Esophagus muscularis mucosa (tissue), 4 donors: ENCODE results near the gene CC2D1A. TPM values are rescaled to one million over a fixed set of nuclear protein-coding genes. Genes with fewer than 3 reads are reported as not detected.

ENCODE experiments used
- DNase-seq: peaks from one replicate; pipeline ENCODE4 v3.0.0-alpha.2; 2017; ENCODE audit errors: extremely low spot score
- H3K27ac ChIP-seq, 4 donors: fragments of 200-600 bp; sonication (generic); replicated peaks in 1 of 4; 1 replicate in 3 of 4; 2 replicates in 1 of 4; pipeline ENCODE4 v1.5.1; 2016 to 2019; ENCODE audit warnings: mild to moderate bottlenecking in 1 of 4
- H3K27me3 ChIP-seq, 4 donors: fragments of 200-600 bp; sonication (generic); one replicate each; pipeline versions ENCODE4 v1.5.1 to v1.6.0; 2016 to 2019
- H3K36me3 ChIP-seq, 4 donors: fragments of 200-600 bp; sonication (generic); one replicate each; pipeline ENCODE4 v1.5.1; 2016 to 2019
- H3K4me1 ChIP-seq, 4 donors: fragments of 200-600 bp; sonication (generic); one replicate each; pipeline ENCODE4 v1.5.1; 2016 to 2019
- H3K4me3 ChIP-seq, 4 donors: fragments of 200-600 bp; sonication (generic); 1 replicate in 2 of 4; 2 replicates in 2 of 4; pipeline ENCODE4 v1.5.1; 2016 to 2019; ENCODE audit warnings: mild to moderate bottlenecking in 4 of 4, moderate library complexity in 1 of 4
- H3K9me3 ChIP-seq, 4 donors: fragments of 200-600 bp; sonication (generic); 1 replicate in 3 of 4; 2 replicates in 1 of 4; pipeline ENCODE4 v1.5.1; 2016 to 2019
- CTCF ChIP-seq, 3 experiments: fragments of 200-600 bp in 2 of 3; fragments of 450-650 bp in 1 of 3; sonication (generic) in 2 of 3; IDR thresholded peaks; one replicate each; pipeline ENCODE4 v1.5.1; 2017 to 2019; ENCODE audit warnings: antibody characterized with exemption in 3 of 3, mild to moderate bottlenecking in 2 of 3, moderate library complexity in 1 of 3
- EP300 ChIP-seq: sonication (generic); formaldehyde crosslinking; IDR thresholded peaks from one replicate; pipeline ENCODE4 v1.6.1; 2017; ENCODE audit warnings: antibody characterized with exemption
- POLR2A ChIP-seq: fragments of 450-650 bp; IDR thresholded peaks from one replicate; pipeline ENCODE4 v1.6.1; 2017; ENCODE audit warnings: antibody characterized with exemption, moderate library complexity, mild to moderate bottlenecking, low read depth
- POLR2AphosphoS5 ChIP-seq, 2 donors: sonication (generic); formaldehyde crosslinking; IDR thresholded peaks; one replicate each; pipeline ENCODE4 v1.6.1; 2017; ENCODE audit warnings: antibody characterized with exemption in 2 of 2
- WGBS: methylation state at CpG from one replicate; pipeline ENCODE4 v1.1.5; 2018; 5-methylcytosine and 5-hydroxymethylcytosine counted together
- intact Hi-C: fragments of 100-400 bp; cut with DNase I; formaldehyde crosslinking; loops from one replicate; pipeline ENCODE4 v1.15.1; 2023
- total RNA-seq, 4 donors: library from RNA; depleted of rRNA; stranded (reverse); fragments of >200 nt; gene quantifications; one replicate each; pipeline versions ENCODE4 v1.1.0 to v1.2.1, GENCODE V29; 2016

CC2D1A gene
- total RNA-seq: 10 to 100 TPM; 22.9 to 42.8 (median 33.6) TPM

GRCh38 chr19:13905634-13906520 lies at the start of gene CC2D1A, which contains the start of gene BRME1:
CC2D1A (plus strand) TSS chr19:13906201; CDS start chr19:13906442, 241 bp downstream.
BRME1 (minus strand) TSS chr19:13906117; CDS start chr19:13904892, 1,225 bp downstream.
- intact Hi-C loops: no loop called here
- WGBS: 33% methylated on average over 22 of the region's 86 CpGs

GRCh38 chr19:13856497-13856896 lies 49.5 kb upstream of the CC2D1A start:
- no peak overlapping the region for H3K4me3 ChIP-seq
- no peaks in the 10 kb centered on the region for H3K9me3 ChIP-seq
- no peak for DNase-seq
- H3K27ac ChIP-seq: no peak overlapping the region
- WGBS: 81% methylated on average over 2 of the region's 2 CpGs
- no peaks in the 10 kb centered on the region for H3K27me3 ChIP-seq
- TF ChIP-seq EP300 (no peak), POLR2A (no peak), CTCF (IDR thresholded peaks at IDR 0.05) (no peak), POLR2AphosphoS5 (IDR thresholded peaks at IDR 0.05) (no peak)
- H3K4me1 ChIP-seq: peaks cover 24 to 43% (median 39%) of the 10 kb centered on the region in 4 donors
- intact Hi-C loops: no loop called here
- no peaks in the 10 kb centered on the region for H3K36me3 ChIP-seq

More at GRCh38 chr19:13905634-13906520, at the start of gene CC2D1A, which contains the start of gene BRME1:
- Histone ChIP-seq H3K4me1 (peaks cover 17 to 27% (median 21%) of the 10 kb centered on the region in 4 donors), H3K27ac (peak within 1 kb of the TSS; percentile 68 to 77 (median 76)), H3K4me3 (peak within 1 kb of the TSS; percentile 77 to 99 (median 90)), H3K9me3 (no peaks in the 10 kb centered on the region), H3K36me3 (peaks cover 7 to 18% (median 16%) of the 10 kb centered on the region in 4 donors), H3K27me3 (peaks cover 0 to 7% (median 0%) of the 10 kb centered on the region in 4 donors)
- peak in 1 of 3 experiments; percentile 26 for TF ChIP-seq CTCF (IDR thresholded peaks at IDR 0.05)
- peak; percentile 87 to 88 for TF ChIP-seq POLR2AphosphoS5 (IDR thresholded peaks at IDR 0.05)
- TF ChIP-seq POLR2A: peak; percentile 45
- no peak for TF ChIP-seq EP300
- DNase-seq: peak; percentile 95

GRCh38 chr19:13859361-13859880 lies 46.6 kb upstream of the CC2D1A start:
- H3K9me3 ChIP-seq: no peaks in the 10 kb centered on the region
- peaks cover 13 to 35% (median 33%) of the 10 kb centered on the region in 4 donors for H3K4me1 ChIP-seq
- peak in 1 of 3 experiments; percentile 16 for TF ChIP-seq CTCF (IDR thresholded peaks at IDR 0.05)
- no peak for TF ChIP-seq EP300
- TF ChIP-seq POLR2A: no peak
- peak; percentile 40 to 41 for TF ChIP-seq POLR2AphosphoS5 (IDR thresholded peaks at IDR 0.05)
- H3K27ac ChIP-seq: peak overlapping the region in 3 of 4 donors; percentile 37 to 66 (median 45)
- no peaks in the 10 kb centered on the region for H3K27me3 ChIP-seq
- H3K36me3 ChIP-seq: no peaks in the 10 kb centered on the region
- no peak overlapping the region for H3K4me3 ChIP-seq
- WGBS: 90% methylated on average over 3 of the region's 3 CpGs
- peak; percentile 75 for DNase-seq
- intact Hi-C loops: no loop called here

- Histone ChIP-seq H3K27me3 (no peaks in the 10 kb centered on the region), H3K27ac (peak overlapping the region; percentile 85 to 97 (median 92)), H3K4me3 (peak overlapping the region in 2 of 4 donors; percentile 51 to 53), H3K4me1 (peaks cover 18 to 47% (median 41%) of the 10 kb centered on the region in 4 donors), H3K9me3 (no peaks in the 10 kb centered on the region), H3K36me3 (no peaks in the 10 kb centered on the region)
- intact Hi-C loops: loop anchor here (5.0 kb wide), 1 partner anchor 264 kb away; no protein-coding TSS in a partner anchor
- no peak for DNase-seq
- 75% methylated on average over 13 of the region's 13 CpGs for WGBS
- TF ChIP-seq CTCF (IDR thresholded peaks at IDR 0.05): no peak
- no peak for TF ChIP-seq POLR2A
- TF ChIP-seq EP300: no peak
- TF ChIP-seq POLR2AphosphoS5 (IDR thresholded peaks at IDR 0.05): no peak
Measured at GRCh38 chr19:13860679-13861391, 45.2 kb upstream of the CC2D1A start.
